ENCODE data around the gene MLF2. TPM values are rescaled to one million over a fixed set of nuclear protein-coding genes. Genes with fewer than 3 reads are reported as not detected.

Gene MLF2
- total and polyA plus RNA-seq, 10 of the 15 experiments (the other 5 are each of a cell fraction or from before 2014, with no cell fraction given) = 13.5 to 222 (median 130) TPM

- peaks cover 16% of the 10 kb centered on the region for H3K79me2 ChIP-seq (ENCODE audit: control insufficient read depth, insufficient read depth, low read length)
- H3K4me1 ChIP-seq (ENCODE audit: control insufficient read depth, insufficient read depth, low read length) = peaks cover 30% of the 10 kb centered on the region
- no peaks in the 10 kb centered on the region for H3K36me3 ChIP-seq (ENCODE audit: control insufficient read depth in 2 of 2, insufficient read depth in 2 of 2, low read length in 1 of 2)
- no peaks in the 10 kb centered on the region for H4K20me1 ChIP-seq (ENCODE audit: control insufficient read depth, insufficient read depth)
- ChIA-PET CTCF (interaction anchor here (0.7 to 3.2 kb wide), 5 partner anchors 10 to 72 kb away, joined by 3 to 67 read pairs (median 4); partner anchors contain the start of gene MLF2), POLR2A (interaction anchor here (0.5 to 3.2 kb wide), 5 partner anchors 10 to 151 kb away, joined by 3 to 60 read pairs (median 5); partner anchors contain the start of genes MLF2 and ZNF384), RAD21 (ENCODE audit: unreplicated experiment) (interaction anchor here (1.0 to 4.1 kb wide), 4 partner anchors 11 to 40 kb away, joined by 3 to 51 read pairs (median 4); partner anchors contain the start of genes COPS7A and MLF2), SMC1A (ENCODE audit: uncharacterized antibody, unreplicated experiment) (interaction anchor here (1.2 to 4.2 kb wide), 3 partner anchors 10 to 16 kb away, joined by 3 to 39 read pairs (median 9); partner anchors contain the start of gene MLF2)
- WGBS (ENCODE audit: insufficient coverage, insufficient replicate concordance, low lambda C conversion rate, missing lambda C conversion rate) = 3% methylated on average over 12 of the region's 16 CpGs
- peak overlapping the region; percentile 55 for H3K9ac ChIP-seq (ENCODE audit: control insufficient read depth, insufficient read depth, low read length)
- peak; percentile 99 for FAIRE-seq
- intact Hi-C loops (cut with micrococcal nuclease; ENCODE audit: unreplicated experiment) (loop anchor here (1.0 kb wide), 1 partner anchor 11 kb away; the partner anchor contains the start of gene MLF2), in situ Hi-C loops (cut with MboI) (no loop called here)
- H3K9me3 ChIP-seq (replicated peaks; ENCODE audit: control insufficient read depth, insufficient read depth, low read length) = no peaks in the 10 kb centered on the region
- H3K27me3 ChIP-seq (replicated peaks in 1 of 2; ENCODE audit: control insufficient read depth in 2 of 2, insufficient read depth in 2 of 2, low read length in 1 of 2) = no peaks in the 10 kb centered on the region
- peak; percentile 94 for ATAC-seq
- H3K4me3 ChIP-seq = peak overlapping the region; percentile 38; the same call in 1 of the 2 replicates
- peak overlapping the region; percentile 90 for H2AFZ ChIP-seq (ENCODE audit: control insufficient read depth, low read depth, low read length)
- peak overlapping the region; percentile 90 for H3K4me2 ChIP-seq (ENCODE audit: control insufficient read depth, insufficient read depth)
- DNase-seq (ENCODE audit: low read depth, low spot score) = peak; percentile 98
- peak overlapping the region; percentile 76 for H3K27ac ChIP-seq (ENCODE audit: control insufficient read depth, insufficient read depth)
- no TSS peak for BruUV-seq (replicated peaks)
- TF ChIP-seq KLF5 (IDR thresholded peaks at IDR 0.05; ENCODE audit: partially characterized antibody) = peak; percentile 32
- TF ChIP-seq CREM (IDR thresholded peaks at IDR 0.05; ENCODE audit: low read depth) = 0 out of 2 replicates have a peak, but pooled peaks have one; percentile 24
- peak; percentile 73 for TF ChIP-seq IKZF1 (conservative IDR thresholded peaks at IDR 0.05)
- TF ChIP-seq ZNF622 (IDR thresholded peaks at IDR 0.05) = no peak
- no peak for TF ChIP-seq BACH1 (IDR thresholded peaks at IDR 0.05; ENCODE audit: borderline replicate concordance)
- TF ChIP-seq ZBTB33 (IDR thresholded peaks at IDR 0.05) = peak; percentile 90; the same call in 1 of the 2 replicates
- TF ChIP-seq RFX5 (IDR thresholded peaks at IDR 0.05; ENCODE audit: low read depth, low read length) = peak; percentile 100
- TF ChIP-seq HDGF (IDR thresholded peaks at IDR 0.05) = peak; percentile 98
- TF ChIP-seq PAX8 (IDR thresholded peaks at IDR 0.05) = no peak
- TF ChIP-seq BHLHE40 (IDR thresholded peaks at IDR 0.05; ENCODE audit: borderline replicate concordance in 1 of 2, low read depth in 2 of 2, low read length in 1 of 2) = peak; percentile 44 to 65; a peak in 3 of 4 replicates
- 0 out of 2 replicates have a peak, but pooled peaks have one; percentile 23 for TF ChIP-seq MTA2 (IDR thresholded peaks at IDR 0.05; ENCODE audit: low read depth)
- peak; percentile 84 for TF ChIP-seq SP1 (IDR thresholded peaks at IDR 0.05; ENCODE audit: low read depth, low read length)
- peak; percentile 75 for TF ChIP-seq NBN (IDR thresholded peaks at IDR 0.05)
- TF ChIP-seq BCLAF1 (IDR thresholded peaks at IDR 0.05) = no peak
- peak; percentile 17; the same call in 1 of the 2 replicates for TF ChIP-seq RELB (IDR thresholded peaks at IDR 0.05; ENCODE audit: low read depth)
Measured at GRCh38 chr12:6764011-6764828, 11.3 kb upstream of the MLF2 start.

Measured in GM12878 (cell line).